GM19099 (cell line): Measurements from ENCODE around the gene SH3BGR.

ENCODE experiments used
- POLR2A ChIP-seq: IDR thresholded peaks from 3 replicates; pipeline ENCODE4 v1.6.1; 2011; ENCODE audit warnings: low read depth; ENCODE audit not compliant: insufficient read length; ENCODE audit errors: extremely low read depth

Gene SH3BGR

DNA sequence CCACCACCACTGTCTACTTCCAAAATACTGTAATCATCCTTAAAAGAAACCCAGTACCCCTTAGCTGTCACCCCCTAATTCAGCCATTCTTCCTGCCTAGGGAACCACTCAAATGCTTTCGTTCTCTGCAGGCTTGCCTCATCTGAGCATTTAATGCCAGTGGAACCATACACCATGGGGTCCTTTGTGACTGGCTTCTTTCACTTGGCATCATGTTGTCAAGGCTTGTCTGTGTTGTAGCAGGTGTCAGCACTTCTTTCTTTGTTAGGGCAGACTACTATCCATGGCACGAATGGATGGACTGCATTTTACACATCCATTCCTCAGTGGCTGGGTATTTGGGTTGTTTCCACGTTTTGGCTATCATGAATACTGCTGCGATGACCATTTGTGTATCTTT lies 28.5 kb downstream of the SH3BGR start:
- no peak for TF ChIP-seq POLR2A

DNA sequence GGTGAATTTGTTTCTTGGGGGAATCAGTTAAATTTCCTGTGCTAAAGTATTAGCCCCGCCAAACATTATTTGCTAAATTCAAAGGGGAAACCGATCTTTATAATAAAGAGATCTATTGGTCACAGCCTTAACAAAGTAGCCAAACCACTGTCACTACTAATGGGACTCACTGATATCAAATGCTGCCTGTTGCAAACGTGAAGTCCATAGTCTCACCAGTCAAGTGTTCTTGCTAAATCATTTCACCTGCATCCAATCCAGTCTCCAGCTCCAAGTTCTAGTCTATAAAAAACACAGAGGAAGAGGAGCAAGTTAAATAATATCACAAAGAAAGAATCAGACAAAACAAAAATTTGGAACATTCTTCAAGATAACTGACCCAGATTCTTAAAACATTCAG lies 30.1 kb downstream of the SH3BGR start:
- TF ChIP-seq POLR2A, result no peak

DNA sequence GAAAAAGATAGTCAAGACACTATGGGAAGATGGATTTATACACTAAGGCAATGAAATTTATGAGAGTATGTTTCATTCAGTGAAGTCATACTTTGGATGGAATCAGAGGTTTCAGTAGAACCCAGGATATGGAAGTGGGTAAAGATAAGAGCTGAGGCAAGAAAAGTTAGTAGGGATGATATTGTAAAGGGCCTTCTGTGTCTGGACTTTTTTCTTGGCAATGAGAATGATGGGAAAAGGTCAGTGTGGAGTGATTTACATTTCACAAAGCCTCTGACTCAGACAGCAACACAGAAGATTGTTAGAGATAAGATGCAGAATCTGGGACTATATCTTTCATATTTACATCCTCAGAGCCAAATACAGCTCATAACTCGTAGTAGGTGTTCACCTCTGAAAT lies 32.1 kb downstream of the SH3BGR start:
- no peak for TF ChIP-seq POLR2A

GRCh38 chr21:39484711-39485276 lies 33.0 kb downstream of the SH3BGR start:
- TF ChIP-seq POLR2A, result no peak

- no peak for TF ChIP-seq POLR2A
These were observed 37.7 kb downstream of the SH3BGR start for GRCh38 chr21:39489380-39489924.

DNA sequence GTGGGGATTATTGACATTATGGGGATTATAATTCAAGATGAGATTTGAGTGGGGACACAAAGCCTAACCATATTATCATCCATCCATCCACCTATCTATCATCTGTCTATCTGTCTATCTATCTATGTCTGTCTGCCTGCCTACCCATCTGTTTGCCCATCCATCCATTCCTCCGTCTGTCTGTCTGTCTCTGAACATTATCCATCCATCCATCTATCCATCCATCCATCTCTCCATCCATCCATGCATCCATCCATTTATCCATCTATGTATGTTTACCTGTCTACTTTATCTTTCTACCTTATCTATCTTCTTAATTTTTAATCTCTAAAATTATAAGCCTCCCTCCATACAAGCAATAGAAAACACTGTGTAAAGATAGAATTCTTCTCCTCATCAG lies 47.4 kb downstream of the SH3BGR start:
- TF ChIP-seq POLR2A, result no peak

- no peak for TF ChIP-seq POLR2A
These were observed 50.9 kb downstream of the SH3BGR start for GRCh38 chr21:39502631-39503030.

- no peak for TF ChIP-seq POLR2A
These were observed 51.5 kb downstream of the SH3BGR start for GRCh38 chr21:39503123-39503762.

DNA sequence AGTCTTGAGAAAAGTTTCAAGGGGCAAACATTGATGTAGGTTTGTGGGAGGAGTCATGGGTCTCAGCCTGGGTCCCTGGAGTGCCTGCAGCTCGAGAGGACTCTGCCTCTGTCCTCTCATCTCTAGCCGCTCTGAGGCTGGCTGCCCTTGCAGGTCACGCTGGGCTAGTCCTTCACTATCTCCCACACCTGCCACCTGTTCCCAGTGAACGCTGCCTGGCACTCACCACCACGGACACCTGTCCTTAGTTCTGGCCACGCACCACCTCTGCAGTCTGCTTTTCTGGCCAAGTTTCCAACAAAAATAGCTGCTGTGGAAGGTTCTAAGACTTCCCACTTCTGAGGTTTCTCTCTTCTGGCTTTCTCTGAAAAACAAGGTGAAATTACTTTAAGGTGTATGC lies 52.5 kb downstream of the SH3BGR start:
- TF ChIP-seq POLR2A, result no peak

DNA sequence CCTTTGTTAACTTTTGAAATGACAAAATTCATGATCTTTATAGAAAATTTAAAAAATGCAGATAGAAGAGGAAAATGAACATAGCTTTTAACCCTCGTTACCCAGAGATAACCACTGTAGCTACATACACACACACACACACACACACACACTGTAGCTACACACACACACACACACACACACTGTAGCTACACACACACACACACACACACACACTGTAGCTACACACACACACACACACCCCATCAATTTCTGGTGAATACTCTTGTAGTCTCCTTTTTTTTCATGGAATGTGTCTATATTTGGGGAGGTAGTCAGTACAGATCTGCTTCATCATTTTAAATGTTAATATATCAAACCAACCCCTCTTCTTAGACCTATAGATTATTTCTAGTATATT lies 58.5 kb downstream of the SH3BGR start:
- TF ChIP-seq POLR2A, result no peak

- TF ChIP-seq POLR2A, result no peak
These were observed 59.3 kb downstream of the SH3BGR start for GRCh38 chr21:39511102-39511501.

- TF ChIP-seq POLR2A, result no peak
These were observed 62.0 kb downstream of the SH3BGR start for GRCh38 chr21:39513735-39514134.

DNA sequence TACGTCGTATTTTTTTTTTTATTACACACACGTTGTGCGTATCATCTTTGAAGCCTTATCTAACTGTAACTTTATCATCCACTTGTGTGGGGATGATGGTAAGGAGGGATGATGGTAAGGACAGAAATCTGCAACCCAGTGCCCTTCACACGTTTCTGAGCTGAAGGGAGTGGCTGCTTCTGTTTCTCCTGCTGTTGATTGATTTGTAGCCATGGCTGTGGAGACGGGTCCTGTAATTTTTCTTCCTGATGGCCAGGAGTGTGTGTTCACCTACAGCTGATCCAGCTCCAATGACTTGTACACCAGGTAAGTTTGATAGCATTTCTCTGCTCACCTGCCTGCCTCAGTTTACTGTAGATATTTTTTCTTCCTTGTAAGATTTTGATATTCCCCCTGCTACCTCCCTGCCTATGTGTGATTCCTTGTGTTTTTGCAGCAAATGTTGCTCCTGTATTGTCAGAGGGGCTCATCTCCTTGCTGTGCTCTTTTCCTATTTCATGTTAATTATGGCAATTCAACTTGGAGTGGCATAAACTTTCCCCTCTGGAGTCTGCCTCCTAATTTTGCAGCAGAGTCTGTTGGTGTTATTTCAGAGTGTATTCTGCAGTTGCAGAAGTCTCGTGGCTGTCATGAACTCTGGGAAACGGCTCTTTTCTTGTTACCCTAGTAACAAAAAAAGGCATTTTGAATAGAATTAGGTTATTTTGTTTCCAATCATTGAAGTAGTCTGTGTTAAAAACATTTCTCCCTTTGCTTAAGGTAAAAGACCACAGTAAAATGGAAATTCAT lies 64.1 kb downstream of the SH3BGR start:
- no peak for TF ChIP-seq POLR2A

- TF ChIP-seq POLR2A, result no peak
These were observed 66.5 kb downstream of the SH3BGR start for GRCh38 chr21:39518055-39518846.

DNA sequence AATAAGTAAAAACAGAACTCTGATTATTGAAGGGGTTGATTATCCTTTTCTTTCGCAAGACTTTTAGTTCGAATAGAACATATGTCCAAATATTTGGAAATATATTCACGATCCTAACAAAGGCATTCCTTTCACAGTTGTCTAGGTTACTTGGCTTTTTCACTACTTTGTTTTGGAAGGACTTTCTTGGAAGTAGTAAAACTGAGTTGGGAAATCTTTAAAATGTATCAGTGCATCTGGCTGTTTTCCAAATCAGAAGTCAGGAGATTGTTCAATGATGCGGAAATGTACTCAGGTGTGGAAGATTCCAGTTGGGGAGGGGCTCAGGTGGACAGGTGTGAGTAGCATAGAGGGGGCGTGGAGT lies 67.1 kb downstream of the SH3BGR start:
- no peak for TF ChIP-seq POLR2A
